Measurements from ENCODE around the gene SPATS2.

DNA sequence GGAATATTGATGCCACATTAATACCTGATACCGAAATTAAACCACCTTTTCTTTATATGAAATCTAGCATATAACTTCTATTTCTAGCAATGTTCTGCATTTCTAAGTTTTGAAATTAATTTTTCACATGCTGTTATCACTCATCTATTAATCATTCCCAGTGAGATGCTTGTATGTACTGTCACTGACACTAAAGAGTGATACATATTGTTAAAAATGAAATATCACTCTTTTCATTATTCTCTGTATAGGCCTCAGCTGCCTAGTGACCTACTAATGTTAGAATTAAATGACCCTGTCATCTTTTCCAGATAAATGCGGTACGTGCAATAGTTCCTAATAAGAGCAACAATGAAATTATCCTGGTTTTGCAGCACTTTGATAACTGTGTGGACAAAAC lies 121.9 kb downstream of the SPATS2 start:
- TF ChIP-seq CTCF (IDR thresholded peaks at IDR 0.05) (no peak), POLR2A (IDR thresholded peaks at IDR 0.05) (no peak)

All from lower leg skin (tissue), 3 donors.